PFSK-1 (cell line): ENCODE data around the gene NR1I3.

Experiments
- POLR2AphosphoS5 ChIP-seq: IDR thresholded peaks from 2 replicates; pipeline ENCODE4 v1.6.1; 2012; ENCODE audit warnings: low read depth, mild to moderate bottlenecking, control low read depth, low read length, moderate library complexity
- SIN3A ChIP-seq: IDR thresholded peaks from 2 replicates; pipeline ENCODE4 v1.6.1; 2012; ENCODE audit warnings: mild to moderate bottlenecking, low read length, moderate library complexity, borderline replicate concordance; ENCODE audit not compliant: insufficient read depth
- TAF1 ChIP-seq: IDR thresholded peaks from 2 replicates; pipeline ENCODE4 v1.6.1; 2012; ENCODE audit warnings: low read length, control low read depth, borderline replicate concordance; ENCODE audit not compliant: insufficient read depth

DNA sequence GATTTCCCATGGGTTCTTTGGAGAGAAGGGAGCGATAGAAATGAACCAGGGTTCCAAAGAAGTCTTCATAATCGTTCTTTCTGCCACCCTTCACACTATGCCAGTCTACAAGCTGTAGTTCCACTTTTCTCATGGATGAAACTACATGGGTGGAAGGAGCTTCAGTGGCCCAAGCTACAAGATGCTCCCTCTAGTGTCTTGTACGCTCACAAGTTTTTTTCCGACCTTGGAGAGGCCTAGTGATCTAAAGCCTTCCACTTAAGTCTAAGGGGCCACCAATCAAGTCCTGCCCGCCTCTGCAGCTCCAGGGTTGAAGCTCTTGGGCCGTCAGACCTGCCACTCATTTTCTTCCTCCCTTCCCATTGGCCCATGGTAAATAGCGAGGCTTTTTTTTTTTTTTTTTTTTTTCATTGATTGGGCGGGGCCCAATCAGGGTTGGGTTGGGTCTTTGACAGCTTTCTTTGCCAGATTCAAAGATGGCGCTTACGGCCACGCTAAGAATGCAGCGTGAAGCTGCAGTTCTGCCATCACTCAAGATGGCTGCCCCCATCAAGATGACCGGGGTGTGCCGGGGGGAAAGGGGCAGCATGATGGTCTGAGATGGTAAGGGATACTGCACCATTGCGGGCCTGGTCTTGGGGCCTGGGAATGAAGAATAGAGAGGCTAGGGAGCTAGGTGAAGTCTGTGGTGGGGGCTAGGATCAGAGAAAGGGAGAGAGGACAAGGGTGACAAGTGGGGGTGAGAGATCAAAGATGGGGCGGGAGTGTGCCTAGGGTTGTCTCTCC lies 12.3 kb downstream of the NR1I3 start, which contains the start of gene TOMM40L:
- TF ChIP-seq POLR2AphosphoS5 = no peak; the same call in 1 of the 2 replicates
- no peak for TF ChIP-seq SIN3A
- TF ChIP-seq TAF1 = peak; percentile 94
